GM19395 (cell line): Measurements from ENCODE around the gene TRABD2B.

ENCODE experiments used
- ATAC-seq: cut with Tn5 transposase; IDR thresholded peaks from one replicate; pipeline ENCODE4 v1.9.1; 2021; ENCODE audit warnings: mild to moderate bottlenecking, moderate library complexity; ENCODE audit not compliant: unreplicated experiment

Gene TRABD2B

GRCh38 chr1:47886141-47886540 is 111.0 kb downstream of the TRABD2B start:
- no peak for ATAC-seq

GRCh38 chr1:47885062-47885830 is 111.9 kb downstream of the TRABD2B start:
- ATAC-seq, result no peak

GRCh38 chr1:47883963-47884362 is 113.2 kb downstream of the TRABD2B start:
- ATAC-seq, result no peak

GRCh38 chr1:47881505-47882442 is 115.4 kb downstream of the TRABD2B start:
- no peak for ATAC-seq

GRCh38 chr1:47876587-47876963 is 120.6 kb downstream of the TRABD2B start:
- no peak for ATAC-seq

GRCh38 chr1:47875831-47876586 is 121.2 kb downstream of the TRABD2B start:
- no peak for ATAC-seq

GRCh38 chr1:47875036-47875435 is 122.1 kb downstream of the TRABD2B start:
- no peak for ATAC-seq

GRCh38 chr1:47873337-47873736 is 123.8 kb downstream of the TRABD2B start:
- no peak for ATAC-seq

- no peak for ATAC-seq
Measured at GRCh38 chr1:47872886-47873285, 124.3 kb downstream of the TRABD2B start.

GRCh38 chr1:47871799-47872353 is 125.3 kb downstream of the TRABD2B start:
- no peak for ATAC-seq

GRCh38 chr1:47870946-47871676 is 126.1 kb downstream of the TRABD2B start:
- no peak for ATAC-seq

- no peak for ATAC-seq
Measured at GRCh38 chr1:47870480-47870879, 126.7 kb downstream of the TRABD2B start.

- ATAC-seq, result no peak
Measured at GRCh38 chr1:47868348-47868676, 128.9 kb downstream of the TRABD2B start.

GRCh38 chr1:47867438-47868347 is 129.5 kb downstream of the TRABD2B start:
- no peak for ATAC-seq

GRCh38 chr1:47866601-47867437 is 130.4 kb downstream of the TRABD2B start:
- ATAC-seq, result no peak

- ATAC-seq, result no peak
Measured at GRCh38 chr1:47865881-47866535, 131.2 kb downstream of the TRABD2B start.

GRCh38 chr1:47859092-47859743 is 138.0 kb downstream of the TRABD2B start:
- ATAC-seq, result no peak
